ENCODE data around the gene CLDN15.

DNA sequence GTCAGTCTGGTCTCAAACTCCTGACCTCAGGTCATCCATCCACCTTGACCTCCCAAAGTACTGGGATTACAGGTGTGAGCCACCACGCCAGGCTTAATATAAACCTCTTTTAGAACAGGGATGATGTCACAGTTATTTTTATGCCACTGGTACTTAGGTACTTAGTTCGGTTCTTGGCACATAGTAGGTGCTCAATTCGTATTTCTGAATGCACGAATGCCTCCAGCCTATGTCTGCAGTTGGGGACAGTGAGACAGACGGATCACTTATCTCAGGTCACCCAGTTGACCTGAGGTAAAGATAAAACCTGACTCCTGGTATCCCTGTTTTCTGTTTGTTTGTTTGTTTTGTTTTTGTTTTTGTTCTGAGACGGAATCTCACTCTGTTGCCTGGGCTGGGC lies 51.4 kb downstream of the CLDN15 start:
- TF ChIP-seq POLR2A (IDR thresholded peaks at IDR 0.05; ENCODE audit: low read length) (no peak), GATA1 (IDR thresholded peaks at IDR 0.05; ENCODE audit: low read depth, low read length) (no peak)

All from erythroblast (primary cell).